ENCODE measurements around the gene PLAAT4.

PLAAT4 gene

DNA sequence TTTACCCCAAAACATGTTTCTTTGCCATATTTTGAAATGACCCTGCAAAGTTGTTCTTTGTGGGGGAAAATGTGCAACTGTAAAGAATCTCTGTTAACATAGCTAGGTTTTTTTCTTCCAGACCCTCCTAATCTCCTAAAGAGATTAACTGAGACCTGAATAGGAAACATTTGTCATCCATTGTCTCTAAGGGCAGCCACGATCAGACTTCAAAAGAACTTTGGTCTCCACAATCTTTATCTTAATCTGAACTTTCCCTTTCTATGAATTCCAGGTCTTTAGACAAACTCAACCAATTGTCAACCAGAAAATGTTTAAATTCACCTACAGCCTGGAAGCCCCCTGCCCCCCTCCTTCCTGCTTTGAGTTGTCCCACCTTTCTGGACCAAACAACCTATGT lies 35.4 kb upstream of the PLAAT4 start:
- TF ChIP-seq CREB1 (IDR thresholded peaks at IDR 0.05; ENCODE audit: low read depth), result no peak
- TF ChIP-seq EGR1 (IDR thresholded peaks at IDR 0.05), result no peak
- TF ChIP-seq EP300 (IDR thresholded peaks at IDR 0.05; ENCODE audit: borderline replicate concordance), result no peak
- no peak for TF ChIP-seq ZBTB7A (IDR thresholded peaks at IDR 0.05; ENCODE audit: low read depth)
- no peak for TF ChIP-seq TEAD4 (IDR thresholded peaks at IDR 0.05)
- TF ChIP-seq TCF12 (IDR thresholded peaks at IDR 0.05; ENCODE audit: low read depth), result no peak
- no peak for TF ChIP-seq FOXM1 (IDR thresholded peaks at IDR 0.05; ENCODE audit: borderline replicate concordance, low read depth)
- TF ChIP-seq, protein P1, sequence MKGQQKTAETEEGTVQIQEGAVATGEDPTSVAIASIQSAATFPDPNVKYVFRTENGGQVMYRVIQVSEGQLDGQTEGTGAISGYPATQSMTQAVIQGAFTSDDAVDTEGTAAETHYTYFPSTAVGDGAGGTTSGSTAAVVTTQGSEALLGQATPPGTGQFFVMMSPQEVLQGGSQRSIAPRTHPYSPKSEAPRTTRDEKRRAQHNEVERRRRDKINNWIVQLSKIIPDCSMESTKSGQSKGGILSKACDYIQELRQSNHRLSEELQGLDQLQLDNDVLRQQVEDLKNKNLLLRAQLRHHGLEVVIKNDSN (IDR thresholded peaks at IDR 0.05), result no peak
- no peak for TF ChIP-seq NFIC (IDR thresholded peaks at IDR 0.05)
- no peak for TF ChIP-seq TAF1 (IDR thresholded peaks at IDR 0.05; ENCODE audit: low read depth)
- TF ChIP-seq, protein P2, sequence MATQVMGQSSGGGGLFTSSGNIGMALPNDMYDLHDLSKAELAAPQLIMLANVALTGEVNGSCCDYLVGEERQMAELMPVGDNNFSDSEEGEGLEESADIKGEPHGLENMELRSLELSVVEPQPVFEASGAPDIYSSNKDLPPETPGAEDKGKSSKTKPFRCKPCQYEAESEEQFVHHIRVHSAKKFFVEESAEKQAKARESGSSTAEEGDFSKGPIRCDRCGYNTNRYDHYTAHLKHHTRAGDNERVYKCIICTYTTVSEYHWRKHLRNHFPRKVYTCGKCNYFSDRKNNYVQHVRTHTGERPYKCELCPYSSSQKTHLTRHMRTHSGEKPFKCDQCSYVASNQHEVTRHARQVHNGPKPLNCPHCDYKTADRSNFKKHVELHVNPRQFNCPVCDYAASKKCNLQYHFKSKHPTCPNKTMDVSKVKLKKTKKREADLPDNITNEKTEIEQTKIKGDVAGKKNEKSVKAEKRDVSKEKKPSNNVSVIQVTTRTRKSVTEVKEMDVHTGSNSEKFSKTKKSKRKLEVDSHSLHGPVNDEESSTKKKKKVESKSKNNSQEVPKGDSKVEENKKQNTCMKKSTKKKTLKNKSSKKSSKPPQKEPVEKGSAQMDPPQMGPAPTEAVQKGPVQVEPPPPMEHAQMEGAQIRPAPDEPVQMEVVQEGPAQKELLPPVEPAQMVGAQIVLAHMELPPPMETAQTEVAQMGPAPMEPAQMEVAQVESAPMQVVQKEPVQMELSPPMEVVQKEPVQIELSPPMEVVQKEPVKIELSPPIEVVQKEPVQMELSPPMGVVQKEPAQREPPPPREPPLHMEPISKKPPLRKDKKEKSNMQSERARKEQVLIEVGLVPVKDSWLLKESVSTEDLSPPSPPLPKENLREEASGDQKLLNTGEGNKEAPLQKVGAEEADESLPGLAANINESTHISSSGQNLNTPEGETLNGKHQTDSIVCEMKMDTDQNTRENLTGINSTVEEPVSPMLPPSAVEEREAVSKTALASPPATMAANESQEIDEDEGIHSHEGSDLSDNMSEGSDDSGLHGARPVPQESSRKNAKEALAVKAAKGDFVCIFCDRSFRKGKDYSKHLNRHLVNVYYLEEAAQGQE (IDR thresholded peaks at IDR 0.05; ENCODE audit: low read depth), result no peak

DNA sequence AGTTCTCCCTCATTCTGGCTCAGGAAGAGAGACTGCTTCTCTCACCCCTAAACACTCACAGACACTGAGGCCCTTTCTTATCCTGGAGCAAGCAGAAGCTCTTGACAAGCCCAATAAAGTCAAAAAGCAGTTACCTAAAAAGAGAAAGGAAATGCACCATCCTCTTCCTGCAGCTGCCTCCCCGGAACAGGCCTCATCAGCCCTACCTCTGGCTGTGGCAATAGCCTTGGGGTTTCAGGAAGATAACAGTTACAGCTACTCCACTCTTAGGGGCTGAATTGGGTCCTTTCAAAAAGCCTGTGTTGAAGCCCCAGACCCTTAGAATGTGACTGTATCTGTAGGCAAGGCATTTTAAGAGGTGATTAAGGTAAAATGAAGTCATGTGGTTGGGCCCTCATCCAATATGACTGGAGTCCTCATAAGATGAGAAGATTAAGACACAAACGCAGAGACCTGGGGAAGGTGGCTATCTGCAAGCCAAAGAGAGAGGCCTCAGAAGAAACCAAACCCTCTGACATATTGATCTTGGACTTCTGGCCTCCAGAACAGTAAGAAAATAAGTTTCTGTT lies 34.3 kb upstream of the PLAAT4 start:
- no peak for TF ChIP-seq TCF12 (IDR thresholded peaks at IDR 0.05; ENCODE audit: low read depth)
- TF ChIP-seq EGR1 (IDR thresholded peaks at IDR 0.05), result no peak
- no peak for TF ChIP-seq ZBTB7A (IDR thresholded peaks at IDR 0.05; ENCODE audit: low read depth)

DNA sequence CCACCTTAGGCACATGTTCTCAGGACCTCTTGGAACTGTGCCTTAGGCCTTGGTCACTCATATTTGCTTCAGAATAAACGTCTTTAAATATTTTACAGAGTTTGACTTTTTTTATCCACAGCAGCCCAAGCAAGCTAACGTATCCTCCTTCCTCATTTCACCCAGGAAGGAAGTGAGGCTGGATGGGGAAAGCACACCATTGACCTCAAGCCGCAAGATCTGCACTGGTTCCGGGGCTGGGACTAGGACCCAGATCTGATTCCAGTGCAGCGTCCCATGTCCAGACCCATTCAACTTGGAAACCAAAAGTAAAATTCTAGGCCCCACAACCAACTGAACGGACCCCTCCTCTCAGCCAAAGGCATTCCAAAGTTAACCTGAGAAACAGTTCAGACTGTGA lies 33.1 kb upstream of the PLAAT4 start:
- TF ChIP-seq EGR1 (IDR thresholded peaks at IDR 0.05) (no peak), YY1 (IDR thresholded peaks at IDR 0.05; ENCODE audit: low read depth) (no peak), TCF12 (IDR thresholded peaks at IDR 0.05; ENCODE audit: low read depth) (no peak), EP300 (IDR thresholded peaks at IDR 0.05; ENCODE audit: borderline replicate concordance) (no peak), CEBPB (IDR thresholded peaks at IDR 0.05) (no peak), TAF1 (IDR thresholded peaks at IDR 0.05; ENCODE audit: low read depth) (no peak), TEAD4 (IDR thresholded peaks at IDR 0.05) (no peak), ZBTB7A (IDR thresholded peaks at IDR 0.05; ENCODE audit: low read depth) (no peak), NFIC (IDR thresholded peaks at IDR 0.05) (no peak), FOXM1 (IDR thresholded peaks at IDR 0.05; ENCODE audit: borderline replicate concordance, low read depth) (no peak), RAD21 (IDR thresholded peaks at IDR 0.05; ENCODE audit: low read depth) (no peak), CREB1 (IDR thresholded peaks at IDR 0.05; ENCODE audit: low read depth) (no peak)
- TF ChIP-seq, protein P3, sequence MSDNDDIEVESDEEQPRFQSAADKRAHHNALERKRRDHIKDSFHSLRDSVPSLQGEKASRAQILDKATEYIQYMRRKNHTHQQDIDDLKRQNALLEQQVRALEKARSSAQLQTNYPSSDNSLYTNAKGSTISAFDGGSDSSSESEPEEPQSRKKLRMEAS (IDR thresholded peaks at IDR 0.05), result no peak
- TF ChIP-seq, protein P1 (IDR thresholded peaks at IDR 0.05), result no peak
- TF ChIP-seq, protein P2 (IDR thresholded peaks at IDR 0.05; ENCODE audit: low read depth), result no peak

DNA sequence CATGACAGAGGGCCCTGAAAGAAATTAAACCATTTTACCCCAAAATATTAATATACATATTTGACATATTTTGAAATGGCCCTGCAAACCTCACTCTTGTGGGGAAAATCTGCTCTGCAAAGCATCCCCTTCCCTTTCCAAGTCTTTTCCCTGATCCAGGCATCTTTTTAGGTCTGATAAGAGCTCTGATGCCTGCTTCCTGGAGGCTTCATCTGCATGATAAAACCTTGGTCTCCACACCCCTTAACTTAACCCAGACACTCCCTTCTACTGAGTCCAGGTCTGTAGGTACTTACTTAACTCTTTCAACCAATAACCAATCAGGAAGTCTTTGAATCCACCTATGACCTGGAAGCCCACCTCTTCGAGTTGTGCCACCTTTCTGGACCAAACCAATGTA lies 32.6 kb upstream of the PLAAT4 start:
- no peak for TF ChIP-seq EGR1 (IDR thresholded peaks at IDR 0.05)
- TF ChIP-seq NFIC (IDR thresholded peaks at IDR 0.05), result no peak
- TF ChIP-seq, protein P3 (IDR thresholded peaks at IDR 0.05), result no peak
- TF ChIP-seq TEAD4 (IDR thresholded peaks at IDR 0.05), result no peak
- TF ChIP-seq, protein P1 (IDR thresholded peaks at IDR 0.05), result no peak
- no peak for TF ChIP-seq ZBTB7A (IDR thresholded peaks at IDR 0.05; ENCODE audit: low read depth)

DNA sequence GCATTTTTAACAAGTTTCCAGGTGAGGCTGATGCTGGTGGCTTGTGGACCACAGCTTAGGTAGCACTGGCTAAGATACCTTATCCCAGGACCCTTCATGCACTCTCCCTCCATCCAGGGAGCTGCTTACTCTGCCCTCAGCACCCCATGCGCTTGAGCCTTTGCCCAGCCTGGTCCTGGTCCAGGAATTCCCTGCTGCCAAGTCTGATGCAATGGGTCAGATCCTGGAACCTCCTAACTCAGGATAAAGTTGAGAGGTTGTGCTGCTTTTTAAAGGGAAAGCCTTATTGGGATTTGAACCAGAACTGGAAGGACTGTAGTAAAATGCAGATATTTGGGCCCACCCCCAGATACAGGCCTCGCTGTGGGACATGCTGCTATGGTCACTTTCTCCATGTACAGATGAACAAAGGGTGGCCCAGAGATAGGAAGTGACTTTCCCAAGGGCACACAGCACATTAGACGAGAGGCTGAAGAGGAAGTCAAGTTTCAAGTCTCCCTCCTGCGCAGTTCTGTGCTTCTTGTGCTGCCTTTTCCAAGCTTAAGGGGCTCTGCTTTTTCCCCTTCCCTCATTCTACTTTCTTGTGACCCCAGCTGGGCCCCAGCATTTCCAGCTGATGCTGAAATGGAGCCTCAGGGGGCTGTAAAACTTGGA lies 31.5 kb upstream of the PLAAT4 start:
- TF ChIP-seq RAD21 (IDR thresholded peaks at IDR 0.05; ENCODE audit: low read depth) (no peak), FOXM1 (IDR thresholded peaks at IDR 0.05; ENCODE audit: borderline replicate concordance, low read depth) (no peak), NFIC (IDR thresholded peaks at IDR 0.05) (no peak), CREB1 (IDR thresholded peaks at IDR 0.05; ENCODE audit: low read depth) (no peak), YY1 (IDR thresholded peaks at IDR 0.05; ENCODE audit: low read depth) (no peak), ZBTB7A (IDR thresholded peaks at IDR 0.05; ENCODE audit: low read depth) (no peak), TAF1 (IDR thresholded peaks at IDR 0.05; ENCODE audit: low read depth) (no peak), EP300 (IDR thresholded peaks at IDR 0.05; ENCODE audit: borderline replicate concordance) (no peak), EGR1 (IDR thresholded peaks at IDR 0.05) (no peak), CEBPB (IDR thresholded peaks at IDR 0.05) (no peak), TCF12 (IDR thresholded peaks at IDR 0.05; ENCODE audit: low read depth) (no peak), TEAD4 (IDR thresholded peaks at IDR 0.05) (no peak)
- TF ChIP-seq, protein P3 (IDR thresholded peaks at IDR 0.05), result no peak
- TF ChIP-seq, protein P2 (IDR thresholded peaks at IDR 0.05; ENCODE audit: low read depth), result no peak
- TF ChIP-seq, protein P1 (IDR thresholded peaks at IDR 0.05), result no peak

Measured in Ishikawa (cell line).